GM23338 (cell line): ENCODE data around the gene IRF2. TPM values are rescaled to one million over a fixed set of nuclear protein-coding genes. Genes with fewer than 3 reads are reported as not detected.

Source experiments
- ATAC-seq: fragments of 200-7000 bp; cut with Tn5 transposase; 3 replicates; pipeline ENCODE4 v1.9.1; 2020
- DNase-seq: peaks from one replicate; pipeline ENCODE4 v3.0.0-alpha.2; 2015; ENCODE audit warnings: low spot score
- H2AFZ ChIP-seq: fragments of 200-600 bp; sonication (generic); 2 replicates; pipeline ENCODE4 v1.8.0; 2016; ENCODE audit warnings: antibody characterized with exemption, mild to moderate bottlenecking, moderate library complexity
- H3F3A ChIP-seq: fragments of 200-600 bp; sonication (generic); replicated peaks from 2 replicates; pipeline ENCODE4 v1.8.0; 2017; ENCODE audit warnings: antibody characterized with exemption, mixed run types, low read depth
- H3K27ac ChIP-seq: fragments of 200-600 bp; sonication (generic); 2 replicates; pipeline ENCODE4 v1.6.1; 2016; ENCODE audit warnings: low read depth
- H3K27me3 ChIP-seq: fragments of 200-600 bp; sonication (generic); 2 replicates; pipeline ENCODE4 v1.8.0; 2016; ENCODE audit warnings: mild to moderate bottlenecking, mixed run types, moderate library complexity; ENCODE audit not compliant: insufficient read depth
- H3K36me3 ChIP-seq: fragments of 200-600 bp; sonication (generic); 2 replicates; pipeline ENCODE4 v1.8.0; 2016; ENCODE audit warnings: mild to moderate bottlenecking; ENCODE audit not compliant: insufficient read depth
- H3K4me1 ChIP-seq: fragments of 200-600 bp; sonication (generic); 2 replicates; pipeline ENCODE4 v1.8.0; 2016; ENCODE audit warnings: mild to moderate bottlenecking, moderate library complexity; ENCODE audit not compliant: insufficient read depth
- H3K4me2 ChIP-seq: fragments of 200-600 bp; sonication (generic); 2 replicates; pipeline ENCODE4 v1.7.1; 2017; ENCODE audit warnings: mixed run types
- H3K4me3 ChIP-seq: fragments of 200-600 bp; sonication (generic); 2 replicates; pipeline ENCODE4 v1.6.1; 2016; ENCODE audit warnings: mixed run types
- H3K79me2 ChIP-seq: fragments of 200-600 bp; sonication (generic); replicated peaks from 2 replicates; pipeline ENCODE4 v1.8.0; 2017; ENCODE audit warnings: mild to moderate bottlenecking; ENCODE audit not compliant: insufficient read depth
- H3K9me2 ChIP-seq: fragments of 200-600 bp; sonication (generic); 2 replicates; pipeline ENCODE4 v1.8.0; 2017; ENCODE audit not compliant: insufficient read depth
- H4K20me1 ChIP-seq: fragments of 200-600 bp; sonication (generic); replicated peaks from 2 replicates; pipeline ENCODE4 v1.8.0; 2017; ENCODE audit warnings: mild to moderate bottlenecking; ENCODE audit not compliant: insufficient read depth
- H3K27ac Mint-ChIP-seq: 2 replicates; pipeline ENCODE4 v1.8.0; 2020; ENCODE audit warnings: inconsistent platforms, mild to moderate bottlenecking, moderate library complexity, mixed read lengths
- H3K27me3 Mint-ChIP-seq: 3 replicates; pipeline ENCODE4 v1.8.0; 2022; ENCODE audit warnings: low read depth, mild to moderate bottlenecking, moderate library complexity, mixed read lengths, inconsistent platforms; ENCODE audit not compliant: insufficient read depth, poor library complexity
- H3K36me3 Mint-ChIP-seq: 3 replicates; pipeline ENCODE4 v1.8.0; 2021; ENCODE audit warnings: low read depth, mild to moderate bottlenecking, inconsistent platforms, moderate library complexity, mixed read lengths
- H3K4me1 Mint-ChIP-seq: 3 replicates; pipeline ENCODE4 v1.8.0; 2020; ENCODE audit warnings: mild to moderate bottlenecking, inconsistent platforms, mixed read lengths
- H3K4me3 Mint-ChIP-seq: 3 replicates; pipeline ENCODE4 v1.8.0; 2021; ENCODE audit warnings: moderate library complexity, mild to moderate bottlenecking, inconsistent platforms, mixed read lengths
- H3K9me3 Mint-ChIP-seq: 3 replicates; pipeline ENCODE4 v1.8.0; 2020; ENCODE audit warnings: moderate library complexity, mild to moderate bottlenecking, inconsistent platforms, mixed read lengths
- EZH2 ChIP-seq: fragments of 200-600 bp; sonication (generic); IDR thresholded peaks from one replicate; pipeline ENCODE4 v1.8.0; 2017; ENCODE audit warnings: antibody characterized with exemption, mild to moderate bottlenecking, low read depth; ENCODE audit not compliant: unreplicated experiment
- EZH2phosphoT487 ChIP-seq: fragments of 200-600 bp; sonication (generic); IDR thresholded peaks from one replicate; pipeline ENCODE4 v1.8.1; 2018; ENCODE audit warnings: antibody characterized with exemption; ENCODE audit not compliant: unreplicated experiment
- JUNB ChIP-seq: IDR thresholded peaks from one replicate; pipeline ENCODE4 v1.6.1; 2016; ENCODE audit warnings: antibody characterized with exemption; ENCODE audit not compliant: unreplicated experiment
- NANOG ChIP-seq: IDR thresholded peaks from 2 replicates; pipeline ENCODE4 v1.6.1; 2016; ENCODE audit warnings: antibody characterized with exemption, borderline replicate concordance
- POLR2AphosphoS5 ChIP-seq: IDR thresholded peaks from 2 replicates; pipeline ENCODE4 v1.6.1; 2016; ENCODE audit warnings: antibody characterized with exemption, low read depth
- ZNF331 ChIP-seq: fragments of 250-450 bp; sonication (Bioruptor Pico); IDR thresholded peaks from 2 replicates; pipeline ENCODE4 v1.5.0; 2020; ENCODE audit warnings: low read depth, mild to moderate bottlenecking, moderate library complexity
- polyA plus RNA-seq: library from polyadenylated mRNA; unstranded; fragments of >200 nt; fragmentation: Nextera tagmentation; extraction: Ambion mirVana; gene quantifications from 2 replicates; pipeline ENCODE4 v1.2.1, GENCODE V29; 2016
- total RNA-seq: library from RNA; depleted of rRNA; stranded (reverse); fragments of >200 nt; shearing (Covaris generic); gene quantifications from 2 replicates; pipeline ENCODE4 v1.2.3, GENCODE V29; 2014
- TF ChIP-seq, protein P1 (sequence below): IDR thresholded peaks from 2 replicates; pipeline ENCODE4 v1.6.1; 2016; ENCODE audit warnings: antibody characterized with exemption
- TF ChIP-seq, protein P2 (sequence below), 2 experiments: fragments of 200-600 bp in 1 of 2; sonication (generic) in 1 of 2; conservative IDR thresholded peaks; 2 replicates each; pipeline versions ENCODE4 v1.5.1 to v1.6.1; 2016 to 2017; ENCODE audit warnings: antibody characterized with exemption in 2 of 2, low read depth in 2 of 2, mild to moderate bottlenecking in 2 of 2, moderate library complexity in 1 of 2
- TF ChIP-seq, protein P3 (sequence below): IDR thresholded peaks from one replicate; pipeline ENCODE4 v1.6.1; 2018; ENCODE audit warnings: antibody characterized with exemption; ENCODE audit not compliant: unreplicated experiment

The IRF2 gene
- total and polyA plus RNA-seq, 2 experiments from 2014 or later: 14.7 to 15.0 TPM

DNA sequence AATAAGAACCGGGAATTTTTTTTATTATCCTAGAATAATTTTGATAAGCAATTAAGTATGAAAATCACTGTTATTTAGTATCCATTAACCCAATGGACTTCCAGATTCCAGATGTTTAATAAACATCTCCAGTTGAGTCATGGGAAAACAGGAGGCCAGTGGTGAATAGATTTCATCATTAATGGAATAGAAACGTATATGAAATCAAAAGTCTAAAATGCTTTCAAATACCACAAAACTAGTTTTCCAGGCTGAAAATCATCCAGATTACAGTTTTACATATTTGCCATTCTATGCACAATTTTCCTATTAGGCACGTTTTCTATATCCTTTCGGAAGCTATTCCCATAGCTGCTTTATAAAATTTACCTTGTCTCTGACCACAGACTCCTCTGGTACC lies 35.0 kb downstream of the IRF2 start:
- Histone ChIP-seq H3K79me2 (peaks cover 82% of the 10 kb centered on the region), H3K36me3 (no peaks in the 10 kb centered on the region), H3F3A (peaks cover 15% of the 10 kb centered on the region), H3K4me3 (no peak overlapping the region), H3K9me2 (no peaks in the 10 kb centered on the region), H3K4me2 (no peak overlapping the region), H2AFZ (no peak overlapping the region), H3K27me3 (no peaks in the 10 kb centered on the region), H3K4me1 (peaks cover 73% of the 10 kb centered on the region), H3K27ac (no peak overlapping the region), H4K20me1 (no peaks in the 10 kb centered on the region; the same call in 1 of the 2 replicates)
- Mint-ChIP-seq H3K27me3 (peaks cover 2% of the 10 kb centered on the region), H3K36me3 (no peaks in the 10 kb centered on the region), H3K4me1 (peaks cover 67% of the 10 kb centered on the region), H3K27ac (no peak overlapping the region), H3K9me3 (no peaks in the 10 kb centered on the region), H3K4me3 (no peak overlapping the region)
- no peak for DNase-seq
- TF ChIP-seq, protein P1, sequence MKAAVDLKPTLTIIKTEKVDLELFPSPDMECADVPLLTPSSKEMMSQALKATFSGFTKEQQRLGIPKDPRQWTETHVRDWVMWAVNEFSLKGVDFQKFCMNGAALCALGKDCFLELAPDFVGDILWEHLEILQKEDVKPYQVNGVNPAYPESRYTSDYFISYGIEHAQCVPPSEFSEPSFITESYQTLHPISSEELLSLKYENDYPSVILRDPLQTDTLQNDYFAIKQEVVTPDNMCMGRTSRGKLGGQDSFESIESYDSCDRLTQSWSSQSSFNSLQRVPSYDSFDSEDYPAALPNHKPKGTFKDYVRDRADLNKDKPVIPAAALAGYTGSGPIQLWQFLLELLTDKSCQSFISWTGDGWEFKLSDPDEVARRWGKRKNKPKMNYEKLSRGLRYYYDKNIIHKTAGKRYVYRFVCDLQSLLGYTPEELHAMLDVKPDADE: no peak
- TF ChIP-seq NANOG: no peak
- ATAC-seq: no peak

DNA sequence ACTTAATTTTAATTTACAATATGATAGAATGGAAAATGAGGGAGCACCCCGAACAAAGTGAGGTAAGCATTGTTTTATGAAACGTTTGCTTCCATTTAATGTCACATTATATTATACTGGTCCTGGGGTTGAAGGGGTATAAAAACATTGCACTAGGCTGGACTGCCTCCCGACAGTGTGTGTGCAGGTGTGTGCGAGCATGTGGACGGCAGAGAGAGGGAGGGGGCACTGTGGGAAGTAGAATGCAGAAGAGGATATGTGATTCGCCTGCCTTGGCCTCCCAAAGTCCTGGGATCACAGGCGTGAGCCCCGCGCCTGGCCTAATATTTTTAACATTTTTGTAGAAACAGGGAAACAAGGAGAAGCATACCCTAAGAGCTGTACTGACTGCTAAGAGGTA lies 36.0 kb downstream of the IRF2 start:
- H3K27me3 ChIP-seq: no peaks in the 10 kb centered on the region
- peaks cover 4% of the 10 kb centered on the region for H3K27me3 Mint-ChIP-seq
- no peaks in the 10 kb centered on the region for H3K36me3 ChIP-seq
- DNase-seq: no peak
- no peaks in the 10 kb centered on the region for H3K9me2 ChIP-seq
- H4K20me1 ChIP-seq: no peaks in the 10 kb centered on the region; the same call in 1 of the 2 replicates
- no peak overlapping the region for H2AFZ ChIP-seq
- no peak for ATAC-seq
- H3K27ac ChIP-seq: no peak overlapping the region
- H3K4me1 Mint-ChIP-seq: peaks cover 59% of the 10 kb centered on the region
- H3K27ac Mint-ChIP-seq: peak overlapping the region; percentile 51
- H3K4me3 ChIP-seq: no peak overlapping the region
- H3K4me2 ChIP-seq: peak overlapping the region; percentile 3; the same call in 1 of the 2 replicates
- H3F3A ChIP-seq: peaks cover 14% of the 10 kb centered on the region
- no peaks in the 10 kb centered on the region for H3K9me3 Mint-ChIP-seq
- H3K4me3 Mint-ChIP-seq: no peak overlapping the region
- H3K4me1 ChIP-seq: peaks cover 68% of the 10 kb centered on the region
- TF ChIP-seq POLR2AphosphoS5: no peak
- TF ChIP-seq EZH2phosphoT487: no peak
- TF ChIP-seq, protein P2, sequence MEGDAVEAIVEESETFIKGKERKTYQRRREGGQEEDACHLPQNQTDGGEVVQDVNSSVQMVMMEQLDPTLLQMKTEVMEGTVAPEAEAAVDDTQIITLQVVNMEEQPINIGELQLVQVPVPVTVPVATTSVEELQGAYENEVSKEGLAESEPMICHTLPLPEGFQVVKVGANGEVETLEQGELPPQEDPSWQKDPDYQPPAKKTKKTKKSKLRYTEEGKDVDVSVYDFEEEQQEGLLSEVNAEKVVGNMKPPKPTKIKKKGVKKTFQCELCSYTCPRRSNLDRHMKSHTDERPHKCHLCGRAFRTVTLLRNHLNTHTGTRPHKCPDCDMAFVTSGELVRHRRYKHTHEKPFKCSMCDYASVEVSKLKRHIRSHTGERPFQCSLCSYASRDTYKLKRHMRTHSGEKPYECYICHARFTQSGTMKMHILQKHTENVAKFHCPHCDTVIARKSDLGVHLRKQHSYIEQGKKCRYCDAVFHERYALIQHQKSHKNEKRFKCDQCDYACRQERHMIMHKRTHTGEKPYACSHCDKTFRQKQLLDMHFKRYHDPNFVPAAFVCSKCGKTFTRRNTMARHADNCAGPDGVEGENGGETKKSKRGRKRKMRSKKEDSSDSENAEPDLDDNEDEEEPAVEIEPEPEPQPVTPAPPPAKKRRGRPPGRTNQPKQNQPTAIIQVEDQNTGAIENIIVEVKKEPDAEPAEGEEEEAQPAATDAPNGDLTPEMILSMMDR (conservative IDR thresholded peaks at IDR 0.05; ENCODE audit: low read depth in 2 of 2): no peak
- H3K79me2 ChIP-seq: peaks cover 82% of the 10 kb centered on the region
- no peaks in the 10 kb centered on the region; the same call in 2 of the 3 replicates for H3K36me3 Mint-ChIP-seq

DNA sequence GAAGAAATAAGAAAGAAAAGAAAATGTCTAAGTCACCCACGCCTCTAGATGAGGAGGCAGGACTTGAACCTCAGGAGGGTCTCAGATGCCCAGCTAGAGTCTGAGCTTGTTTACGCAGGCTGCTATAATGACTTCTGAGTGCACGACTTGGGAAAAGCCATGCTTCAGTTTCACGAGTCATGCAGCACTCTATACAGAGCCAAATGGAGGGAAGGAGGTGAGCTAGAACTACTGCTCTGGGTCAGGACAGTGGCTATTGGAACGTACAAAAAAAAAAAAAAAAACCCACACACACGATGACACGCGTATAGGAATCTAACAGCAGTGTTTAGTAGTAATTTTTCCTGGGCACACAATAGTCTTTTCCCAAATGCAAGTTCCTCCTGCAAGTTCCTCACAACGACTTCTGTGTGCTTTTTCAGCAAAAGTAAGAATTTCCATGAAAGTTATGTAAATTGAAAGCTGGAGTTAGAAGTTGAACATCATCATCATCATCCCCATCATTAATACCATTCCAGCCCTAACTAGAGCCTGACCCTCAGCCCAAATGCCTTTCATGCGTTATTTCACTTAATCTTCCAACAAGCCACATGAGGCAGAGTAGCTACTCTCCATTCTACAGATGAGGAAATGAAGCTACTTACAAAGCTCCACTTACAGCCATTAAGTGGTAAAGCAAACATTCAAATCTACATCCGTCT lies 36.6 kb downstream of the IRF2 start:
- ATAC-seq: peak; percentile 21
- no peak overlapping the region for H3K4me3 ChIP-seq
- H3F3A ChIP-seq: peaks cover 9% of the 10 kb centered on the region
- no peaks in the 10 kb centered on the region for H3K9me3 Mint-ChIP-seq
- H3K4me1 Mint-ChIP-seq: peaks cover 56% of the 10 kb centered on the region
- H2AFZ ChIP-seq: no peak overlapping the region
- peaks cover 4% of the 10 kb centered on the region for H3K27me3 Mint-ChIP-seq
- H3K27ac Mint-ChIP-seq: peak overlapping the region; percentile 86
- H3K36me3 ChIP-seq: no peaks in the 10 kb centered on the region
- no peak for DNase-seq
- H4K20me1 ChIP-seq: no peaks in the 10 kb centered on the region; the same call in 1 of the 2 replicates
- H3K4me2 ChIP-seq: peak overlapping the region; percentile 3; the same call in 1 of the 2 replicates
- H3K27me3 ChIP-seq: no peaks in the 10 kb centered on the region
- H3K4me3 Mint-ChIP-seq: no peak overlapping the region
- H3K9me2 ChIP-seq: no peaks in the 10 kb centered on the region
- H3K79me2 ChIP-seq: peaks cover 80% of the 10 kb centered on the region
- peaks cover 62% of the 10 kb centered on the region for H3K4me1 ChIP-seq
- H3K27ac ChIP-seq: 0 out of 2 replicates have a peak overlapping the region, but pooled peaks have one; percentile 45
- H3K36me3 Mint-ChIP-seq: no peaks in the 10 kb centered on the region; the same call in 2 of the 3 replicates
- TF ChIP-seq, protein P2 (conservative IDR thresholded peaks at IDR 0.05; ENCODE audit: low read depth in 2 of 2): no peak
- TF ChIP-seq EZH2phosphoT487 (no peak), JUNB (no peak), EZH2 (no peak), POLR2AphosphoS5 (no peak), ZNF331 (no peak)
- TF ChIP-seq, protein P3, sequence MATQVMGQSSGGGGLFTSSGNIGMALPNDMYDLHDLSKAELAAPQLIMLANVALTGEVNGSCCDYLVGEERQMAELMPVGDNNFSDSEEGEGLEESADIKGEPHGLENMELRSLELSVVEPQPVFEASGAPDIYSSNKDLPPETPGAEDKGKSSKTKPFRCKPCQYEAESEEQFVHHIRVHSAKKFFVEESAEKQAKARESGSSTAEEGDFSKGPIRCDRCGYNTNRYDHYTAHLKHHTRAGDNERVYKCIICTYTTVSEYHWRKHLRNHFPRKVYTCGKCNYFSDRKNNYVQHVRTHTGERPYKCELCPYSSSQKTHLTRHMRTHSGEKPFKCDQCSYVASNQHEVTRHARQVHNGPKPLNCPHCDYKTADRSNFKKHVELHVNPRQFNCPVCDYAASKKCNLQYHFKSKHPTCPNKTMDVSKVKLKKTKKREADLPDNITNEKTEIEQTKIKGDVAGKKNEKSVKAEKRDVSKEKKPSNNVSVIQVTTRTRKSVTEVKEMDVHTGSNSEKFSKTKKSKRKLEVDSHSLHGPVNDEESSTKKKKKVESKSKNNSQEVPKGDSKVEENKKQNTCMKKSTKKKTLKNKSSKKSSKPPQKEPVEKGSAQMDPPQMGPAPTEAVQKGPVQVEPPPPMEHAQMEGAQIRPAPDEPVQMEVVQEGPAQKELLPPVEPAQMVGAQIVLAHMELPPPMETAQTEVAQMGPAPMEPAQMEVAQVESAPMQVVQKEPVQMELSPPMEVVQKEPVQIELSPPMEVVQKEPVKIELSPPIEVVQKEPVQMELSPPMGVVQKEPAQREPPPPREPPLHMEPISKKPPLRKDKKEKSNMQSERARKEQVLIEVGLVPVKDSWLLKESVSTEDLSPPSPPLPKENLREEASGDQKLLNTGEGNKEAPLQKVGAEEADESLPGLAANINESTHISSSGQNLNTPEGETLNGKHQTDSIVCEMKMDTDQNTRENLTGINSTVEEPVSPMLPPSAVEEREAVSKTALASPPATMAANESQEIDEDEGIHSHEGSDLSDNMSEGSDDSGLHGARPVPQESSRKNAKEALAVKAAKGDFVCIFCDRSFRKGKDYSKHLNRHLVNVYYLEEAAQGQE: no peak
